ENCODE measurements around the gene MAP2. TPM values are rescaled to one million over a fixed set of nuclear protein-coding genes. Genes with fewer than 3 reads are reported as not detected.

Gene MAP2, protein sequence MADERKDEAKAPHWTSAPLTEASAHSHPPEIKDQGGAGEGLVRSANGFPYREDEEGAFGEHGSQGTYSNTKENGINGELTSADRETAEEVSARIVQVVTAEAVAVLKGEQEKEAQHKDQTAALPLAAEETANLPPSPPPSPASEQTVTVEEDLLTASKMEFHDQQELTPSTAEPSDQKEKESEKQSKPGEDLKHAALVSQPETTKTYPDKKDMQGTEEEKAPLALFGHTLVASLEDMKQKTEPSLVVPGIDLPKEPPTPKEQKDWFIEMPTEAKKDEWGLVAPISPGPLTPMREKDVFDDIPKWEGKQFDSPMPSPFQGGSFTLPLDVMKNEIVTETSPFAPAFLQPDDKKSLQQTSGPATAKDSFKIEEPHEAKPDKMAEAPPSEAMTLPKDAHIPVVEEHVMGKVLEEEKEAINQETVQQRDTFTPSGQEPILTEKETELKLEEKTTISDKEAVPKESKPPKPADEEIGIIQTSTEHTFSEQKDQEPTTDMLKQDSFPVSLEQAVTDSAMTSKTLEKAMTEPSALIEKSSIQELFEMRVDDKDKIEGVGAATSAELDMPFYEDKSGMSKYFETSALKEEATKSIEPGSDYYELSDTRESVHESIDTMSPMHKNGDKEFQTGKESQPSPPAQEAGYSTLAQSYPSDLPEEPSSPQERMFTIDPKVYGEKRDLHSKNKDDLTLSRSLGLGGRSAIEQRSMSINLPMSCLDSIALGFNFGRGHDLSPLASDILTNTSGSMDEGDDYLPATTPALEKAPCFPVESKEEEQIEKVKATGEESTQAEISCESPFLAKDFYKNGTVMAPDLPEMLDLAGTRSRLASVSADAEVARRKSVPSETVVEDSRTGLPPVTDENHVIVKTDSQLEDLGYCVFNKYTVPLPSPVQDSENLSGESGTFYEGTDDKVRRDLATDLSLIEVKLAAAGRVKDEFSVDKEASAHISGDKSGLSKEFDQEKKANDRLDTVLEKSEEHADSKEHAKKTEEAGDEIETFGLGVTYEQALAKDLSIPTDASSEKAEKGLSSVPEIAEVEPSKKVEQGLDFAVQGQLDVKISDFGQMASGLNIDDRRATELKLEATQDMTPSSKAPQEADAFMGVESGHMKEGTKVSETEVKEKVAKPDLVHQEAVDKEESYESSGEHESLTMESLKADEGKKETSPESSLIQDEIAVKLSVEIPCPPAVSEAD (N-terminal part only)
- not detected for total RNA-seq

DNA sequence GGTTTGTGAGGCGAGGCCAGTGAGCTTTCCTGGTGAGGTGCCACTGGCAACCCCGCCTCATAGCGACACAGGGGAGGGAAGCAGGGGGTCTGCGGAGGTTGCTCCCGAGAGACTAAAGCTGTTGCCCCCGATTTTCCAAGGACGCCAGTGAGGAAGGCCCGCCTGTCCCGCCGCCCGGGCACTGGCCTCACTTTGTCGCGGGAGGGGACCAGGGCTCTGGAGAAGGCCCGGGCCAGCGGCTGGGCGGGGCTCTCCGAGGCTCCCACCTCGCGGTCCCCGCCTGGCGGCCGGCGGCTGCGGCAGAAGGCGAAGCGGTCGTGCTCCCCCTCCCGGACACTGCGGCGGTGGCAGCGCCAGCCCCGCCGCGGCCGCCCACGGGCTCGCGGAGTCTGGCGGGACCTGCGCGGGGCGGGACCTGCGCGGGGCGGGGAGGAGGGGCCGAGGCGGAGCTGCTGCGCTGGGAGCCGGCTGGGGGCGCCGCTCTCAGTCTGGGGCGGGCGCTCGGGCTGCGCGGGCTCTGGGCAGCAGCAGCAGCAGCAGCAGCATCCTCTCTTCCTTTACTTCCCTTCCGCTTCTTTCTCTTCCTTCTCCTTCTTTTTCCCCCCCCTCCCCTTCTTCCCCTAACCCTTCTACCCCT lies at the start of gene MAP2:
MAP2 (plus strand) TSS at position 486 of the 637 bp plus-strand sequence. CDS start 229,124 bp downstream, outside the sequence.
- DNase-seq = peak; percentile 8

DNA sequence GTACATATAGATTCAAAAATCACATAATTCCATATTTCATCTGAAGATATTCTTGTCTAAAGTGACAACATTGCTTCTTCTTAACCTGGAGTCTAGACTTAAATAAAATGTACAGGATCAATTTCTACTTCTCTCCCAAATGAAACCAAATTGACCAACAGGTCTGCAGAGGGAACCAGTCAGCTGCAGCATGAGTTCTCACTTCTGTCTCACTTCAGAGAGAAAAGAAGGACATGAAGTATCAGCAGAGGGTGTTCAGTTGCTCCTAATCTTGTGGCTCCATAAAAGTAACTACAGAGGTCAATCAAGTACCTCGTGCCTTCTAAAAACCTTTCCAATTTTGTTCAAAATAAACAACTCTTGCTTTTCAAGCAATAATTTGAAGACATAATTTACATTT lies 47.2 kb upstream of the MAP2 start:
- no peak for DNase-seq

DNA sequence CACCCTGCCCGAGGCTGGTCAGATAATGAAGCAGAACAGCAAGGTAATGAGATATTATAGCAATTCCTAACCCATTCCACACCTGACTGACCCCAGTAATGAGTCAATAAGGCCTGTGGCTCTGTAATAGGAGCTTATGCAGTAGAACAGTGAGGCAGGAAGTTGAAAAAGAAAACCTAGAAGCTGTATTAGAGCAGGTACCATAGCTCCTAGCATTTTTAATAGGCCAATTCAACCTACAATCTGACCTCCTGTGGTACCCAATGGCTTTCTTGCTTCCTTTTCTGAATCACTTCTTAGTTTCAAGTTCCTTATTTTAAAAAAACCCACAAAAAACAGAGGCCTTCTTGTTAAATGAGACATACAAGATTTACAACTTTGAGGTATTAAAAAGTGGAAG lies 43.6 kb upstream of the MAP2 start:
- DNase-seq = no peak

DNA sequence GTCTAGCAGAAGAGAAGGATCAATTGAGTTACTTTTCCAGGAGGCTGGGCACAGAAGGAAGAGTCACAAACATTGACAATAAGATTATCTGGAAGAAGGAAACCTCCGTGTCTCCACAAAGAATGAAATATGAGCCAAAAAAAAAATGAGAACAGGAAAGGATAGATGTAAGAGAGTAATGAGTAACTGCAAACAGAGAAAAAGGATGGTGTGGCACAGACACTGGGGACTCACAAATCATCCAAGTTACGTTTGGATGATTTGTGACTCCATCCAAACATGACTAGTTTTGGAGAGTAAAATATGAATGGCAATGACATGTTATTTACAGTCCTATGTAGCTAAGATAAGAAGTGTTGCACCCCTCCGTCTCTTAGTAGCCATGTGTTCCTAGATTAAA lies 42.8 kb upstream of the MAP2 start:
- DNase-seq = no peak

DNA sequence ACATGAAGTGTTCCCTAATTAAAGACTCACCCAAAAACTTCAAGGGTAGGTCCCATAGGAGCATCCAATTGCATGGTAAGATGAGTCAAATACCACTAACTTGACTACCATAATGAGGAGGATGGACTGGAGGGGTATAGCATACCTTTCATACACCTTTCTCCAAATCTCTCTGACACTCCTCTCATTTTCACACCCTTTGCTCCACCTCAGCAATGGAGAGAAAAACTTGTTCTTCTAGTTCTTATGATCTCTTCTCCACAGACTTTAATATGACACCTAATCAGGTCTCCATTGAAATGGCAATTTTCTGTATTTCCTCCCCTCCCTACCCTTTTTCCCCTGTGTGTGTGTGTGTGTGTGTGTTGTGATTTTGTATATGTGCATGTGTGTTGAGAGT lies 41.1 kb upstream of the MAP2 start:
- no peak for DNase-seq

DNA sequence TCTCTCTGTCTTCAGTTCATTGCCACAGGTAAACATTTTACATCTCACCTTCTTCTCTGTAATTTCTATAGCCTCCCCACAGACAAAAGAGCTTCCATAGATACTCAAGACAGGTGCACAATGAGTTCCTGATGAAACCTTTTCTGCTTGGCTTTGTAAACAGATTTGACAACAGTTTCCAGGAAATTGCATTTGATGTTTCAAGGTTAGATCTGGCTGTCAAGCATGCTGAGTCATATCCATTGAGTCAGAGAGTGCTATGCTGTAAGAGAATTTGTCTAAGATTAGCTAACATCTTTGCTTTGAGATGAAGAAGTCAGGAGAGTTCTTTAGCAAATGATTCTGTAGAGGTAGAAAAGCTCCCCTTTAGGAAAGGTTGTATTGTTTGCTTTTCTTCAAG lies 40.6 kb upstream of the MAP2 start:
- DNase-seq = no peak

DNA sequence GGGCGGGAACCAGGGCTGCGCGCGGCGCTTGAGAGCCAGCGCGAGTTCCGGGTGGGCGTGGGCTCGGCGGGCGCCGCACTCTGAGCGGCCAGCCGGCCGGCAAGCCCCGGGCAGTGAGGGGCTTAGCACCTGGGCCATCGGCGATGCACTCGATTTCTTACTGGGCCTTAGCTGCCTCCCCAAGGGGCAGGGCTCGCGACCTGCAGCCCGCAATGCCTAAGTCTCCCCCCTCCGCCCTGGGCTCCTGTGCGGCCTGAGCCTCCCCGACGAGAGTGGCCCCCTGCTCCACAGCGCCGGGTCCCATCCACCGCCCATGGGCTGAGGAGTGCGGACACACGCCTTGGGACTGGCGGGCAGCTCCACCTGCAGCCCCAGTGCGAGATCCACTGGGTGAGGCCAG lies 36.5 kb upstream of the MAP2 start:
- DNase-seq = no peak

DNA sequence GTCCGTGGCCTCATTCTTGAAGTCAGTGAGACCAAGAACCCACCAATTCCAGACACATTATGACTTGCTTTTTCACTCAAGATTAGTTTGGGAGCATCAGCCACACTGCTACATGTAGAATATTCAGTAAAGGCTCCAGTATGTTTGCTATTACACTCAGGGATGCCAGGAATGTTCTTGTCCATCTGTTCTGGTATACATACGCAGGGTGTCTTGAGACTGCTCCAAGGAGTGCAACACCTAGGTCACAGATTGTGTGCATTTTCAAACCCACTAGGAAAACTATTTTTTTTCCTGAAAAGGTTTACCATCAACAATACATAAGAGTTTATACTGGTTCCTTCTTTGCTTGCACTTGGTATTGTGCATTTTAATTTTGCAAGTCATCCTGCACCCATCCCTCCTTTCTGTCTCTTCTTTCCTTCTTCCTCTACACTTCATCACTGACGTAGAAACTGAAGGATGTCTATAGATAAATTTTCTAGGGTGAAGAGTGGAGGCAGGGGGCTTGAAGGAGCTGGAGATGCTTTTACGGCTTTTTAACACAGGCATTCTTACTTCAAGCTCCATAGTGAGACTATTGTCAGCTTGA lies 35.3 kb upstream of the MAP2 start:
- no peak for DNase-seq

DNA sequence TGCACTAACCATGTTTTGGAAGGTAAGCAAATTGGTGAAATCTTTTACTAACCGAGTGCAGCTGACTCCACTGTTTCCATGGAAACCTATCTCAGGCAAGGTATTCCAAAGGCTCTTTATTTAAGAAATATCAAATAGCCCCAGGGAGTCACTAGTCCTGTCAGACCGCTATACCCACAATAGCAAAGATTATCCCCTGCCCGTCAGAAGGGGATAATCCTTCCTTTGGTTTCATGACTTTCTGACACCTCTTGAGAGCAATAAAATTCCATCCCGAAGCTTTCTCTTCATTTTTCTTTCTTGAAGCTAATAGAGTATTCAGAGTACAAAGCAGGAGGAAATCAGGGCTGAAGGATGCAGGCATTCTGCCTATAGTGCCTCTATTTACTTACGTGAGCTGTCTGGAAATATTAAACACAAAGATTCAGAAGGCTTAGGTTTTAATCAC lies 34.7 kb upstream of the MAP2 start:
- DNase-seq = no peak

DNA sequence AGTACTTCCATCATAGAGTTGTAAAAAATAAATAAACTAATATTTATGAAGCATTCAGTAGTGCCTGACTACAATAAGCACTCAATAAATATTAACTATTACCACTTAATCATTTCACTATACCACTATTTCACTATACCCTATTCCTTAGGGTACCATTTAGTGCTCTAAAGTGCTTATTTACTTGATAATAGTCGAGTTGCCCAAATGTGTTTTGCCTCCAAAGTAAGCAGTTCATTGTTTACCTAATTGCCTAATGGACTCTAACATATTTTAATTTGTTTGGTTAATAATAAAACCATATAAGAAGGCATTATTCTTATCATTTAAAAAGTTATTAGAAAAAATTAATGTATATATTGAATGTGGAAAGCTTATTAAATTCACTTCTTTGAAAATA lies 33.0 kb upstream of the MAP2 start:
- DNase-seq = no peak

DNA sequence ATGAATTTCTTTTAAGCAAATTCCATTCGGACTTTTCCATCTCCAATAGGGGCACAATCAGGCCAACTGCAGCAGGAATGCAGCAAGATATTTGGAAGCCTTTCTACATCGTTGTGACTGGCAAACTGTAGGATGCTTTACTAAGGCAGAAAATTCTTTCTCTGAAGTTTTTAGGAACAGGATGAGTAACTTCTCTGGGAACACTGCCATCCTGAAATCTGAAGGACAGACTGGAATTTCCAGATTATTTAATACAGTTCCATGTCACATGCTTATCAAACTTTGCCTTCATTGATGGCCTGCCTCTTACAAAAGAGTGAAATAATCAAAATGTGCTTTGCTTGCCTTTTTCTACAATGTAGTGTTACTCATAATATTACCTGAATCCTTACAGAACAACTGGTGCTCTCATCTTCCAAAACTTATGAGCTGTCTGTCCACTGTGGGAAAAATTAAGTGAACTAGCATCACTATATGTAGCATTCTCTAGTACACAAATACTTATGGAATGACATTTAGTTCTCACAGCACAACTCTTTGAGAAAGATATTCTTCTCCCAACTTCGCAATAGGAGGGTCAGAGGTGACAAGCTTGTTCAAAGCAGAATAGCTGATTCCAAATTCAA lies 32.0 kb upstream of the MAP2 start:
- no peak for DNase-seq

DNA sequence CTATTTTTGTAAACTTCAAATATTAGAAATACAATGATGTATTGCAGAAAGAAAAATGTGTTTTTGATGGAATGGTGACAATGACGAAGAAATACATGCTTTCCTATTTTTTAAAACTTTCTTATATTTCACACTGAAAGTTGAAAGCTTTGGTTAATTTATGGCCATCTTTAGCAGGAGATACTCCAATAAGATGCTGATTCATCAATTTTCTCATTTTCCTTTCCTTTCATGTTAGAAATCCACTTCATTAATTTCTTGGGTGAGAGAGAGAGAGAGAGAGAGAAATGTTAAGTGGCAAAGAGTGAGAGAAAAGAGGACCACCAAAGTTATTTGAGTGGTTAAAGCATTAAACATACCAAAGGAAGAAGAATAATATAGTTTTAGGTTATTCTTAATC lies 28.6 kb upstream of the MAP2 start:
- no peak for DNase-seq

DNA sequence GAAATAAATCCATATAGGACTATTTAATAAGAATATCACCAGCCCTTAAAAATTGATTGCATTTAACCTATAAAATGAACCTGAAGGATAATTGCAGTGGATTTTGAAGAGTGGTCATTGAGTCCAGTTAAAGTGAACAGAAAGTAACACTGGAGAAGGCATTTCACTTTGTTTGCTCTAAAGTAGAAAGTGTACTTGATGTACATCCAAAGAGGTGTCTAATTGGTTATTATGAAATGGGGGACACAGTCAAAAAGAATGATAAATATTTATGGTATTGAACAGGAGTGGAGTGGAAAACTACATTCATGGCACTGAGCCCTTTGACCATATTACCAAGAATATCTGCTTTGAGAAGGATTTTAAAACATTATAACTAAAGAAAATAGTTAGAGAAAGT lies 28.2 kb upstream of the MAP2 start:
- DNase-seq = no peak

DNA sequence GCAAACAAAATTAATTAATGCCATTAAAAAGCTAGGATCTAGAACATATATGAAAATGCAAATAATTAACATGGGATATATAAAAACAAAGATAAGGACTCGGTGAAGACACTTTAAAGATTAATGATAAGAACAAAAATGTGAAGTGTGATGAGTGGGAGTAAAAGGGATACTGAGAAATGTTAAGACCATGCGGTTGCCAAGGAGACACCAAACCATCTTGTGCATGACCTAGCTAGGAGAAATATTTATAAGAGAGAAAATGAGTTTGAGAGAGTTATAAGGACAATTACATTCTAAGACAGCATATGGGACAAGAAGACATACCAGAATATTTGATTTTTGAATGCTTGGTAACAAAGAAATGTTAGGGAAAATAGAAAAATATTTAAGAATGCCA lies 25.4 kb upstream of the MAP2 start:
- DNase-seq = no peak

DNA sequence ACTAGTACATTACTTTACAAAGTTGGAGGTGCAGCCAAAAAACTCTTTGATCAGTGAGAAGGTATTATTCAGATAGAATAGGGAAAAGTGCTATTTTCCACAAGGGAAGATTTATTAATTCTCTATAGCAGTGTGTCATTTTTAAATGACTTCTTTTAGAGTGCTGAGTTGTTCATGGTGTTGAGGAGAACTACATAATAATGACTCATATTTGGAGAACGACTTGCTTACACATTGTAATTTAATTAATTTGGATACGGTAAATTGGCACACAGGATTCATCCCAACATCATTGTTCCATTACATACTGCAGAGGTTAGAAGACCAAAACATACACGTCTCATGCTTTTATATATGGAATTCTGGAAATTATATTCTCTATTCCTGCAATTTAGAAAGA lies 22.1 kb upstream of the MAP2 start:
- DNase-seq = no peak

DNA sequence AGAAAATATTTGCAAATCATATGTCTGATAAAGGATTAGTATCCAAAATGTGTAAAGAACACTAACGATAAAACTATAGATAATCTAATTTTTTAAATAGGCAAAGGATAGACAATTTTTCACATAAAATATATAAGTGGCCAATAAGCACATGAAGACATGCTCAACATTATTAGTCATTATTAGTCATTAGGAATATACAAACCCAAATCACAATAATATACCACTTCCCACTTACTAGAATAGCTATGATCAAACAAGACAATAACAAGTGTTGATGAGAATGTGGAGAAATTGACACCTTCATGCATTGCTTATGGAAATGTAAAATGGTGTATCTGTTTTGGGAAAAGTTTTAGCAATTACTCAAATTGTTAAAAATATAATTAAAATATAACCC lies 12.6 kb upstream of the MAP2 start:
- no peak for DNase-seq

DNA sequence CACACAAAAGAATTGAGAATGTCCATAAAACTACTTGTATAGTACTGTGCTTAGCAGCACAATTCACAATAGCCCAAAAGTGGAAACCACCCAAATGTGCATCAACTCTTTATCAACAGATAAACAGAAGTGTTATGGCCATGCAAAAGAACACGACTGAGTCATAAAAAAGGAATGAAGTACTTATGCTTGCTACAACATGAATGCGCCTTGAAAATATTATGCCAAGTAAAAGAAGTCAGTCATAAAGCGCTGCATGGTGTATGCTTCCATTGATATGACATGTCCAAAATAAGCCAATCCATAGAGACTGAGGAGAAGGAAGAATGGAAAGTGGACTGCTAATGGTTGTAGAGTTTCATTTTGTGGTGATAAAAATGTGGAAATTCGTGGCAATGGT lies 12.1 kb upstream of the MAP2 start:
- no peak for DNase-seq

DNA sequence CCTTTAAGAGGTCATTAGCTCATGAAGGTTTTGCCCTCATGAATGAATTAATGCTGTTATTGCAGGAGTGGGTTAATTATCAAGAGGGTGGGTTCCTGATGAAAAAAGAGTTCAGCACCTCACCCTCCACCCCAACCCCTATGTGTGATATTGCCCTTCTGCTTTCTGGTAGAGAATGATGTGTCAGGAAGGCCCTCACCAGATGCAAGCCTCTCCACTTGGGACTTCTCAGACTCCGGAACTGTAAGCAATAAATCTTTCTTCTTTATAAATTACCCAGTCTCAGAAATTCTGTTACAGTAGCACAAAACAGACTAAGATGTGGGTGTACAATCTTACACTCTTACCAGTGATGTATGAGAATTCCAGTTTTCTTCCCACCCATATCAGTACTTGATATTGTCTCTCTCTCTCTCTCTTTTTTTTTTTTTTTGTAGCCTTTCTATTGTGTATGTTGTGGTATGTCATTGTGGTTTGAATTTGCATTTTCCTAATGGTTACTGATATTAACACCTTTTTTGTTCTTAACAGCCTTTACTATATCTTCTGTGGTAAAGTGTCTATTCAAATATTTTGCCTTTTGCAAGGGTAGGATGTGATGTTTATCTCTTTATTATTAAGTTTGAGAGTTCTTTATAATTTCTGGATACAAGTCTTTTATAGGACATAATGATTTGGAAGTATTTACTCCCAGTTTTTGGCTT lies 10.4 kb upstream of the MAP2 start:
- no peak for DNase-seq

DNA sequence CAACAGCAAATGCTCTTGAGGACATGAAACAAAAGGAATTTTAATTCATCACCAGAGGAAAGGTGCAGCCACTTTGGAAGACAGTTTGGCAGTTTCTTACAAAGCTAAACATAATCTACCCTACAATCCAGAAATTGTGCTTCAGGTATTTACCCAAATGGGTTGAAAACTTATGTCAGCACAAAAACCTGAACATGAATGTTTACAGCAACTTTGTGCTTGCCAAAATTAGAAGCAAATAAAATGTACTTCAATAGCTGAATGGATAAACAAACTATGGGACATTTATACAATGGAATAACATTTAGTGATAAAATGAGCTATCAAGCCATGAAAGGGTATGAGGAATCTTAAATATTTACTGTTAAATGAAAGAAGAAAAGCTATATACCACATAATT lies 6.9 kb upstream of the MAP2 start:
- DNase-seq = no peak

DNA sequence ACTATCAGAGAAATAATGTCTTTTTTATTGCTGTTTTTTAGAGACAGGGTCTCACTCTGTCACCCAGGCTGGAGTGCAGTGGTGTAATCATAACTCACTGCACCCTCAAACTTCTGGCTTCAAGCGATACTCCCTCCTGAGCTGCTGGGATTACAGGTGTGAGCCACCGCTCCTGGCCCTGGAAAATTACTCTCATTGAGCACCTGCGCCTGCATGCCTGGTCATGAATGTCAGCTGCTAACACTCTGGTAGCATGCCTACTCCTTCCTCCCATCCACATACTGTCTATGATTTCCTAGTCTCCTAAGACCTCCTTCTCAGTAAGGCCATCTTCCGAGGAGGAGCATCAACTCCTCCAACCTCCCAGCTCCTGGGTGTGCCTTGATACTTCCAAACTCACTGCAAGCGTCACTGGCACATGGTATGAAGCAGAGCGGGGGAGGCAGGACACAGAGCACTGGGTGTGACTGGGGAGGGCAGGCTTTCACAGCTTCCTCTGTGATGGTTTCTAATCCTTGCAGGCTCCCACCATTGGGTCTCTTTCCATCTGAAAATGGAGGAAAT lies 1.6 kb upstream of the MAP2 start:
- no peak for DNase-seq

DNA sequence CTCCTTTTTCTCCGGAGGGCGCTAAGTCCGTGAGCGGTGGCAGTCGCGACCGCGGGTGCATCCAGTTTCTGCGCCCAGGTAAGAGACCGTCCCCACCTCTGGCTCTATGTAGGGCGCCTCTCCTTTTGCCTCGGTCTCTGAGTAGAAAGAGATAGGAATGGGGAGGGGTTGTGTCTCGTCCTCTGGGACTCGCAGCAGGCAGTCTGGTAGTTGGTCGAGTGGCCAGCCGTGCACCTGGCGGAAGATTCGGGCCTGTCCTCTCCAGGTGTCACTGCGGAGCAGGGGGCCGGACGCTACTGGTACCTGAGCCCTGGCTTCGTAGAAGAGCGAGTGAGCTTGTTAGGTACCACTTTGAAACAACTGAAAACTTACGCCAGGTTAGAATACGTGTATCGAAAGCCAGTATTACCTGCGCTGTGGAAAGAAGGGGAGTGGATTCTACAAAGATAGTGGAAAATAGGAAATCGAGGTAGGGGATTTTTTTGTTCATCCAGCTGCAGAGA lies 403 bp downstream of the MAP2 start:
- no peak for DNase-seq
